ENCODE data around the gene FOXQ1. TPM values are rescaled to one million over a fixed set of nuclear protein-coding genes. Genes with fewer than 3 reads are reported as not detected.

Gene FOXQ1
- total and polyA plus RNA-seq, 2 of the 13 experiments (the other 11 are each of a cell fraction or from before 2014, with no cell fraction given): 35.2 to 39.8 TPM

DNA sequence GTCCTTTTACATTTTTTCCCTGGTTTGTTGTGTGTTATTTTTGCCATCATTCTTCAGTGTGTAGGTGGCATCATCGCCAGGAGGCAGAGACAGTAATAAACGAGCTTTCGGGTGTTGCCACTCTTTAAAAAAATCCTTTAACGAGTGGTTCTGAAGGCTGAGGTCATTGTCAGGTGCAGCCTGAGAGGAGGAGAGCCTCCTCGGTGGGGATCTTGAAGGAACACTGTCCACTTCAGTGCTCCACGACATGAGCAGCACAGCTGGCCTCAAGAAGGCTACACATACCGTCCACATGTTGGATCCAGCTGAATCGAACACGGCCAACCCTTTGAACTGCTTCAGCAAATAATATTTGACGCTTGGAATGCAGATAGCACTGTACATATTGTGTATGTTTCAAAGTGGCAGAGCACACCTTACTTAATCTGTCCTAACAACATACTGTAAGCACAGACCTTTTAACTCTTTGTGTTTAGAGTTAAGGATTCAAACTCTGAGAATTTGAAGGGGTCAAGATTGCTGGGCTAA is 48.0 kb upstream of the FOXQ1 start (continued):
- peak; percentile 19 to 38; a peak in 2 of 4 replicates for TF ChIP-seq MAFK (conservative IDR thresholded peaks at IDR 0.05 in 1 of 2, IDR thresholded peaks at IDR 0.05 in 1 of 2; ENCODE audit: low read length in 2 of 2)
- TF ChIP-seq ZNF598 (CRISPR knock-in tag; IDR thresholded peaks at IDR 0.05; ENCODE audit: borderline replicate concordance): no peak
- TF ChIP-seq, protein P1, sequence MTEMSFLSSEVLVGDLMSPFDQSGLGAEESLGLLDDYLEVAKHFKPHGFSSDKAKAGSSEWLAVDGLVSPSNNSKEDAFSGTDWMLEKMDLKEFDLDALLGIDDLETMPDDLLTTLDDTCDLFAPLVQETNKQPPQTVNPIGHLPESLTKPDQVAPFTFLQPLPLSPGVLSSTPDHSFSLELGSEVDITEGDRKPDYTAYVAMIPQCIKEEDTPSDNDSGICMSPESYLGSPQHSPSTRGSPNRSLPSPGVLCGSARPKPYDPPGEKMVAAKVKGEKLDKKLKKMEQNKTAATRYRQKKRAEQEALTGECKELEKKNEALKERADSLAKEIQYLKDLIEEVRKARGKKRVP (CRISPR knock-in tag; IDR thresholded peaks at IDR 0.05): peak in 1 of 2 experiments; percentile 72; a peak in 2 of 4 replicates
- peak; percentile 49; the same call in 1 of the 2 replicates for TF ChIP-seq ESRRA (CRISPR knock-in tag; IDR thresholded peaks at IDR 0.05; ENCODE audit: low read depth)
- TF ChIP-seq TARDBP (CRISPR knock-in tag; IDR thresholded peaks at IDR 0.05): peak; percentile 97
- TF ChIP-seq, protein P2, sequence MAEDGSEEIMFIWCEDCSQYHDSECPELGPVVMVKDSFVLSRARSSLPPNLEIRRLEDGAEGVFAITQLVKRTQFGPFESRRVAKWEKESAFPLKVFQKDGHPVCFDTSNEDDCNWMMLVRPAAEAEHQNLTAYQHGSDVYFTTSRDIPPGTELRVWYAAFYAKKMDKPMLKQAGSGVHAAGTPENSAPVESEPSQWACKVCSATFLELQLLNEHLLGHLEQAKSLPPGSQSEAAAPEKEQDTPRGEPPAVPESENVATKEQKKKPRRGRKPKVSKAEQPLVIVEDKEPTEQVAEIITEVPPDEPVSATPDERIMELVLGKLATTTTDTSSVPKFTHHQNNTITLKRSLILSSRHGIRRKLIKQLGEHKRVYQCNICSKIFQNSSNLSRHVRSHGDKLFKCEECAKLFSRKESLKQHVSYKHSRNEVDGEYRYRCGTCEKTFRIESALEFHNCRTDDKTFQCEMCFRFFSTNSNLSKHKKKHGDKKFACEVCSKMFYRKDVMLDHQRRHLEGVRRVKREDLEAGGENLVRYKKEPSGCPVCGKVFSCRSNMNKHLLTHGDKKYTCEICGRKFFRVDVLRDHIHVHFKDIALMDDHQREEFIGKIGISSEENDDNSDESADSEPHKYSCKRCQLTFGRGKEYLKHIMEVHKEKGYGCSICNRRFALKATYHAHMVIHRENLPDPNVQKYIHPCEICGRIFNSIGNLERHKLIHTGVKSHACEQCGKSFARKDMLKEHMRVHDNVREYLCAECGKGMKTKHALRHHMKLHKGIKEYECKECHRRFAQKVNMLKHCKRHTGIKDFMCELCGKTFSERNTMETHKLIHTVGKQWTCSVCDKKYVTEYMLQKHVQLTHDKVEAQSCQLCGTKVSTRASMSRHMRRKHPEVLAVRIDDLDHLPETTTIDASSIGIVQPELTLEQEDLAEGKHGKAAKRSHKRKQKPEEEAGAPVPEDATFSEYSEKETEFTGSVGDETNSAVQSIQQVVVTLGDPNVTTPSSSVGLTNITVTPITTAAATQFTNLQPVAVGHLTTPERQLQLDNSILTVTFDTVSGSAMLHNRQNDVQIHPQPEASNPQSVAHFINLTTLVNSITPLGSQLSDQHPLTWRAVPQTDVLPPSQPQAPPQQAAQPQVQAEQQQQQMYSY (CRISPR knock-in tag; IDR thresholded peaks at IDR 0.05): no peak; the same call in 1 of the 2 replicates
- TF ChIP-seq NFYB (CRISPR knock-in tag; IDR thresholded peaks at IDR 0.05): no peak
- TF ChIP-seq, protein P3, sequence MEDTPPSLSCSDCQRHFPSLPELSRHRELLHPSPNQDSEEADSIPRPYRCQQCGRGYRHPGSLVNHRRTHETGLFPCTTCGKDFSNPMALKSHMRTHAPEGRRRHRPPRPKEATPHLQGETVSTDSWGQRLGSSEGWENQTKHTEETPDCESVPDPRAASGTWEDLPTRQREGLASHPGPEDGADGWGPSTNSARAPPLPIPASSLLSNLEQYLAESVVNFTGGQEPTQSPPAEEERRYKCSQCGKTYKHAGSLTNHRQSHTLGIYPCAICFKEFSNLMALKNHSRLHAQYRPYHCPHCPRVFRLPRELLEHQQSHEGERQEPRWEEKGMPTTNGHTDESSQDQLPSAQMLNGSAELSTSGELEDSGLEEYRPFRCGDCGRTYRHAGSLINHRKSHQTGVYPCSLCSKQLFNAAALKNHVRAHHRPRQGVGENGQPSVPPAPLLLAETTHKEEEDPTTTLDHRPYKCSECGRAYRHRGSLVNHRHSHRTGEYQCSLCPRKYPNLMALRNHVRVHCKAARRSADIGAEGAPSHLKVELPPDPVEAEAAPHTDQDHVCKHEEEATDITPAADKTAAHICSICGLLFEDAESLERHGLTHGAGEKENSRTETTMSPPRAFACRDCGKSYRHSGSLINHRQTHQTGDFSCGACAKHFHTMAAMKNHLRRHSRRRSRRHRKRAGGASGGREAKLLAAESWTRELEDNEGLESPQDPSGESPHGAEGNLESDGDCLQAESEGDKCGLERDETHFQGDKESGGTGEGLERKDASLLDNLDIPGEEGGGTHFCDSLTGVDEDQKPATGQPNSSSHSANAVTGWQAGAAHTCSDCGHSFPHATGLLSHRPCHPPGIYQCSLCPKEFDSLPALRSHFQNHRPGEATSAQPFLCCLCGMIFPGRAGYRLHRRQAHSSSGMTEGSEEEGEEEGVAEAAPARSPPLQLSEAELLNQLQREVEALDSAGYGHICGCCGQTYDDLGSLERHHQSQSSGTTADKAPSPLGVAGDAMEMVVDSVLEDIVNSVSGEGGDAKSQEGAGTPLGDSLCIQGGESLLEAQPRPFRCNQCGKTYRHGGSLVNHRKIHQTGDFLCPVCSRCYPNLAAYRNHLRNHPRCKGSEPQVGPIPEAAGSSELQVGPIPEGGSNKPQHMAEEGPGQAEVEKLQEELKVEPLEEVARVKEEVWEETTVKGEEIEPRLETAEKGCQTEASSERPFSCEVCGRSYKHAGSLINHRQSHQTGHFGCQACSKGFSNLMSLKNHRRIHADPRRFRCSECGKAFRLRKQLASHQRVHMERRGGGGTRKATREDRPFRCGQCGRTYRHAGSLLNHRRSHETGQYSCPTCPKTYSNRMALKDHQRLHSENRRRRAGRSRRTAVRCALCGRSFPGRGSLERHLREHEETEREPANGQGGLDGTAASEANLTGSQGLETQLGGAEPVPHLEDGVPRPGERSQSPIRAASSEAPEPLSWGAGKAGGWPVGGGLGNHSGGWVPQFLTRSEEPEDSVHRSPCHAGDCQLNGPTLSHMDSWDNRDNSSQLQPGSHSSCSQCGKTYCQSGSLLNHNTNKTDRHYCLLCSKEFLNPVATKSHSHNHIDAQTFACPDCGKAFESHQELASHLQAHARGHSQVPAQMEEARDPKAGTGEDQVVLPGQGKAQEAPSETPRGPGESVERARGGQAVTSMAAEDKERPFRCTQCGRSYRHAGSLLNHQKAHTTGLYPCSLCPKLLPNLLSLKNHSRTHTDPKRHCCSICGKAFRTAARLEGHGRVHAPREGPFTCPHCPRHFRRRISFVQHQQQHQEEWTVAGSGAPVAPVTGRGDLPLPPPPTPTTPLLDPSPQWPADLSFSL (CRISPR knock-in tag; IDR thresholded peaks at IDR 0.05): peak; percentile 78
- no peak; the same call in 1 of the 2 replicates for TF ChIP-seq ZNF777 (CRISPR knock-in tag; IDR thresholded peaks at IDR 0.05)
- TF ChIP-seq, protein P4, sequence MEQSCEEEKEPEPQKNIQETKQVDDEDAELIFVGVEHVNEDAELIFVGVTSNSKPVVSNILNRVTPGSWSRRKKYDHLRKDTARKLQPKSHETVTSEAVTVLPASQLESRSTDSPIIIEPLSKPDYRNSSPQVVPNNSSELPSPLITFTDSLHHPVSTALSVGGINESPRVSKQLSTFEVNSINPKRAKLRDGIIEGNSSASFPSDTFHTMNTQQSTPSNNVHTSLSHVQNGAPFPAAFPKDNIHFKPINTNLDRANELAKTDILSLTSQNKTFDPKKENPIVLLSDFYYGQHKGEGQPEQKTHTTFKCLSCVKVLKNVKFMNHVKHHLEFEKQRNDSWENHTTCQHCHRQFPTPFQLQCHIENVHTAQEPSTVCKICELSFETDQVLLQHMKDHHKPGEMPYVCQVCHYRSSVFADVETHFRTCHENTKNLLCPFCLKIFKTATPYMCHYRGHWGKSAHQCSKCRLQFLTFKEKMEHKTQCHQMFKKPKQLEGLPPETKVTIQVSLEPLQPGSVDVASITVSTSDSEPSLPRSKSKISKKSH (CRISPR knock-in tag; IDR thresholded peaks at IDR 0.05; ENCODE audit: borderline replicate concordance): no peak
- peak; percentile 41; the same call in 1 of the 2 replicates for TF ChIP-seq SMC3 (IDR thresholded peaks at IDR 0.05; ENCODE audit: low read length)
- TF ChIP-seq RXRB (CRISPR knock-in tag; IDR thresholded peaks at IDR 0.05; ENCODE audit: borderline replicate concordance): peak; percentile 95
- TF ChIP-seq TAF15 (IDR thresholded peaks at IDR 0.05; ENCODE audit: low read depth, low read length, poor library complexity, severe bottlenecking): no peak
- no peak; the same call in 1 of the 2 replicates for TF ChIP-seq ZNF468 (CRISPR knock-in tag; IDR thresholded peaks at IDR 0.05)
- TF ChIP-seq ZNF547 (CRISPR knock-in tag; IDR thresholded peaks at IDR 0.05): peak; percentile 35; the same call in 1 of the 2 replicates
- TF ChIP-seq EZH2 (conservative IDR thresholded peaks at IDR 0.05; ENCODE audit: low read depth, low read length): no peak
